ENCODE data around the gene DOCK8. TPM values are rescaled to one million over a fixed set of nuclear protein-coding genes. Genes with fewer than 3 reads are reported as not detected.

Gene DOCK8
- total RNA-seq, 4 donors from 2014 or later = 6.7 to 28.5 (median 11.7) TPM

- Histone ChIP-seq H3K27ac (no peak overlapping the region), H3K27me3 (no peaks in the 10 kb centered on the region), H3K4me1 (peaks cover 0 to 3% of the 10 kb centered on the region in 2 donors), H3K9me3 (no peaks in the 10 kb centered on the region), H3K36me3 (no peaks in the 10 kb centered on the region), H3K4me3 (no peak overlapping the region)
- intact Hi-C loops (cut with DNase I; ENCODE audit: low total_unique reads) = no loop called here
- no peak for TF ChIP-seq CTCF (IDR thresholded peaks at IDR 0.05)
- no peak for TF ChIP-seq POLR2A (IDR thresholded peaks at IDR 0.05)
- no peak for DNase-seq
Measured at GRCh38 chr9:447230-448025, 232.8 kb downstream of the DOCK8 start.

- no peaks in the 10 kb centered on the region for H3K27me3 ChIP-seq
- no peaks in the 10 kb centered on the region for H3K4me1 ChIP-seq
- TF ChIP-seq CTCF (IDR thresholded peaks at IDR 0.05) (no peak), POLR2A (IDR thresholded peaks at IDR 0.05) (no peak)
- no peak overlapping the region for H3K4me3 ChIP-seq
- H3K9me3 ChIP-seq = no peaks in the 10 kb centered on the region
- H3K27ac ChIP-seq = no peak overlapping the region
- H3K36me3 ChIP-seq = no peaks in the 10 kb centered on the region
- DNase-seq = no peak
- intact Hi-C loops (cut with DNase I; ENCODE audit: low total_unique reads) = no loop called here
Measured at GRCh38 chr9:450057-450456, 235.4 kb downstream of the DOCK8 start.

GRCh38 chr9:450561-450960 is 235.9 kb downstream of the DOCK8 start:
- no peaks in the 10 kb centered on the region for H3K4me1 ChIP-seq
- no peaks in the 10 kb centered on the region for H3K36me3 ChIP-seq

GRCh38 chr9:453832-454231 is 239.2 kb downstream of the DOCK8 start:
- Histone ChIP-seq H3K9me3 (no peaks in the 10 kb centered on the region), H3K36me3 (no peaks in the 10 kb centered on the region), H3K4me1 (no peaks in the 10 kb centered on the region), H3K27me3 (no peaks in the 10 kb centered on the region), H3K4me3 (no peak overlapping the region), H3K27ac (no peak overlapping the region)
- intact Hi-C loops (cut with DNase I; ENCODE audit: low total_unique reads) = no loop called here
- DNase-seq = no peak
- TF ChIP-seq CTCF (IDR thresholded peaks at IDR 0.05) = no peak
- no peak for TF ChIP-seq POLR2A (IDR thresholded peaks at IDR 0.05)

More at GRCh38 chr9:450561-450960, 235.9 kb downstream of the DOCK8 start:
- H3K4me3 ChIP-seq = no peak overlapping the region
- DNase-seq = no peak
- intact Hi-C loops (cut with DNase I; ENCODE audit: low total_unique reads) = no loop called here
- no peaks in the 10 kb centered on the region for H3K27me3 ChIP-seq
- H3K27ac ChIP-seq = no peak overlapping the region
- TF ChIP-seq CTCF (IDR thresholded peaks at IDR 0.05) (no peak), POLR2A (IDR thresholded peaks at IDR 0.05) (no peak)
- no peaks in the 10 kb centered on the region for H3K9me3 ChIP-seq

- DNase-seq = peak; percentile 39 to 64
- no peak overlapping the region for H3K4me3 ChIP-seq
- H3K4me1 ChIP-seq = no peaks in the 10 kb centered on the region
- H3K36me3 ChIP-seq = no peaks in the 10 kb centered on the region
- no peak for TF ChIP-seq CTCF (IDR thresholded peaks at IDR 0.05)
- intact Hi-C loops (cut with DNase I; ENCODE audit: low total_unique reads) = no loop called here
- peak overlapping the region; percentile 75 to 81 for H3K27ac ChIP-seq
- H3K9me3 ChIP-seq = no peaks in the 10 kb centered on the region
- no peaks in the 10 kb centered on the region for H3K27me3 ChIP-seq
Measured at GRCh38 chr9:456365-456764, 241.7 kb downstream of the DOCK8 start.

Data from uterus (tissue), 4 donors.